Measurements from ENCODE around the gene ABHD14A.

Gene ABHD14A

GRCh38 chr3:51998774-51999173, 23.9 kb downstream of the ABHD14A start:
- no peak for DNase-seq

- DNase-seq: no peak
Observed at GRCh38 chr3:51999846-52000245, 25.0 kb downstream of the ABHD14A start.

GRCh38 chr3:52001443-52001974, 26.6 kb downstream of the ABHD14A start:
- peak; percentile 83 for DNase-seq

GRCh38 chr3:52002748-52003147, 27.9 kb downstream of the ABHD14A start:
- no peak for DNase-seq

GRCh38 chr3:52004163-52004787, 29.4 kb downstream of the ABHD14A start:
- no peak for DNase-seq

GRCh38 chr3:52004906-52005395, 30.1 kb downstream of the ABHD14A start:
- DNase-seq: no peak

- DNase-seq: no peak
Observed at GRCh38 chr3:52005571-52005986, 30.7 kb downstream of the ABHD14A start.

- no peak for DNase-seq
Observed at GRCh38 chr3:52006017-52006819, 31.4 kb downstream of the ABHD14A start.

- DNase-seq: no peak
Observed at GRCh38 chr3:52006820-52007133, 31.9 kb downstream of the ABHD14A start.

GRCh38 chr3:52007291-52007690, 32.4 kb downstream of the ABHD14A start:
- no peak for DNase-seq

- no peak for DNase-seq
Observed at GRCh38 chr3:52010431-52010830, 35.6 kb downstream of the ABHD14A start.

- DNase-seq: no peak
Observed at GRCh38 chr3:52012699-52013098, 37.8 kb downstream of the ABHD14A start.

- no peak for DNase-seq
Observed at GRCh38 chr3:52013802-52014598, 39.1 kb downstream of the ABHD14A start.

- DNase-seq: no peak
Observed at GRCh38 chr3:52014613-52015012, 39.7 kb downstream of the ABHD14A start.

- DNase-seq: no peak
Observed at GRCh38 chr3:52015438-52016228, 40.8 kb downstream of the ABHD14A start.

GRCh38 chr3:52017586-52017985, 42.7 kb downstream of the ABHD14A start:
- no peak for DNase-seq

GRCh38 chr3:52018319-52019000, 43.6 kb downstream of the ABHD14A start:
- DNase-seq: no peak

GRCh38 chr3:52019352-52020080, 44.7 kb downstream of the ABHD14A start:
- no peak for DNase-seq

GRCh38 chr3:52020796-52021195, 45.9 kb downstream of the ABHD14A start:
- DNase-seq: no peak

- no peak for DNase-seq
Observed at GRCh38 chr3:52021489-52022268, 46.8 kb downstream of the ABHD14A start.

Data from stimulated activated CD4-positive, alpha-beta T cell treated with anti-CD3 and anti-CD28 coated beads, Interleukin-4, amount 100 ng/mL, for 1 hour (primary cell).